GM12878 (cell line): Measurements from ENCODE around the gene PRKN.

ENCODE experiments used
- ATF3 ChIP-seq: IDR thresholded peaks from 2 replicates; pipeline ENCODE4 v1.6.1; 2011; ENCODE audit warnings: low read depth, mild to moderate bottlenecking, low read length, moderate library complexity, borderline replicate concordance; ENCODE audit errors: extremely low read depth
- CBX5 ChIP-seq: sonication (generic); IDR thresholded peaks from 2 replicates; pipeline ENCODE4 v1.6.1; 2016; ENCODE audit warnings: low read depth, moderate library complexity, mild to moderate bottlenecking, inconsistent platforms
- CHD1 ChIP-seq: IDR thresholded peaks from 2 replicates; pipeline ENCODE4 v1.6.1; 2012; ENCODE audit warnings: low read depth, low read length, improper control_type of control experiment
- EZH2 ChIP-seq: IDR thresholded peaks from 2 replicates; pipeline ENCODE4 v1.6.1; 2012; ENCODE audit warnings: low read depth, mild to moderate bottlenecking, control low read depth, inconsistent platforms, low read length, borderline replicate concordance; ENCODE audit not compliant: control insufficient read depth
- GABPA ChIP-seq: IDR thresholded peaks from 2 replicates; pipeline ENCODE4 v1.6.1; 2014; ENCODE audit warnings: antibody characterized with exemption, low read depth, mild to moderate bottlenecking, inconsistent platforms
- MXI1 ChIP-seq: fragments of 150-350 bp; IDR thresholded peaks from 2 replicates; pipeline ENCODE4 v1.6.1; 2011; ENCODE audit warnings: low read depth, mild to moderate bottlenecking, inconsistent platforms, low read length, improper control_type of control experiment
- POLR2AphosphoS2 ChIP-seq: IDR thresholded peaks from 2 replicates; pipeline ENCODE4 v1.6.1; 2011; ENCODE audit warnings: low read depth, mild to moderate bottlenecking, low read length, improper control_type of control experiment, moderate library complexity
- SIN3A ChIP-seq: IDR thresholded peaks from 2 replicates; pipeline ENCODE4 v1.6.1; 2012; ENCODE audit warnings: low read depth, low read length, improper control_type of control experiment
- STAT3 ChIP-seq: IDR thresholded peaks from 2 replicates; pipeline ENCODE4 v1.6.1; 2011; ENCODE audit warnings: low read depth, low read length, improper control_type of control experiment
- TF ChIP-seq, protein P1 (sequence below), 3 experiments: IDR thresholded peaks in 2 of 3; conservative IDR thresholded peaks in 1 of 3; 2 replicates each; pipeline ENCODE4 v1.5.1; 2011; ENCODE audit warnings: low read depth in 3 of 3, low read length in 3 of 3, mild to moderate bottlenecking in 3 of 3, control low read depth in 2 of 3, moderate library complexity in 2 of 3, inconsistent platforms in 1 of 3, mixed read lengths in 1 of 3; ENCODE audit not compliant: control insufficient read depth in 2 of 3, insufficient read depth in 1 of 3; ENCODE audit errors: extremely low read depth in 1 of 3

GRCh38 chr6:162532283-162533008 is 195.1 kb downstream of the PRKN start:
- TF ChIP-seq EZH2, result no peak
- TF ChIP-seq, protein P1, sequence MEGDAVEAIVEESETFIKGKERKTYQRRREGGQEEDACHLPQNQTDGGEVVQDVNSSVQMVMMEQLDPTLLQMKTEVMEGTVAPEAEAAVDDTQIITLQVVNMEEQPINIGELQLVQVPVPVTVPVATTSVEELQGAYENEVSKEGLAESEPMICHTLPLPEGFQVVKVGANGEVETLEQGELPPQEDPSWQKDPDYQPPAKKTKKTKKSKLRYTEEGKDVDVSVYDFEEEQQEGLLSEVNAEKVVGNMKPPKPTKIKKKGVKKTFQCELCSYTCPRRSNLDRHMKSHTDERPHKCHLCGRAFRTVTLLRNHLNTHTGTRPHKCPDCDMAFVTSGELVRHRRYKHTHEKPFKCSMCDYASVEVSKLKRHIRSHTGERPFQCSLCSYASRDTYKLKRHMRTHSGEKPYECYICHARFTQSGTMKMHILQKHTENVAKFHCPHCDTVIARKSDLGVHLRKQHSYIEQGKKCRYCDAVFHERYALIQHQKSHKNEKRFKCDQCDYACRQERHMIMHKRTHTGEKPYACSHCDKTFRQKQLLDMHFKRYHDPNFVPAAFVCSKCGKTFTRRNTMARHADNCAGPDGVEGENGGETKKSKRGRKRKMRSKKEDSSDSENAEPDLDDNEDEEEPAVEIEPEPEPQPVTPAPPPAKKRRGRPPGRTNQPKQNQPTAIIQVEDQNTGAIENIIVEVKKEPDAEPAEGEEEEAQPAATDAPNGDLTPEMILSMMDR (IDR thresholded peaks at IDR 0.05 in 2 of 3, conservative IDR thresholded peaks at IDR 0.05 in 1 of 3; ENCODE audit: control insufficient read depth in 2 of 3, extremely low read depth in 1 of 3, insufficient read depth in 1 of 3, low read depth in 3 of 3, low read length in 3 of 3), result no peak
- TF ChIP-seq GABPA, result no peak
- no peak for TF ChIP-seq STAT3
- TF ChIP-seq CBX5, result no peak
- TF ChIP-seq SIN3A, result no peak
- TF ChIP-seq CHD1, result no peak
- TF ChIP-seq POLR2AphosphoS2, result no peak
- no peak for TF ChIP-seq MXI1
- TF ChIP-seq ATF3, result no peak
